ENCODE results near the gene PAM. TPM values are rescaled to one million over a fixed set of nuclear protein-coding genes. Genes with fewer than 3 reads are reported as not detected.

Gene PAM
- total and polyA plus RNA-seq, 2 of the 8 experiments (the other 6 are each of a cell fraction or from before 2014, with no cell fraction given): 30.4 to 67.8 TPM

DNA sequence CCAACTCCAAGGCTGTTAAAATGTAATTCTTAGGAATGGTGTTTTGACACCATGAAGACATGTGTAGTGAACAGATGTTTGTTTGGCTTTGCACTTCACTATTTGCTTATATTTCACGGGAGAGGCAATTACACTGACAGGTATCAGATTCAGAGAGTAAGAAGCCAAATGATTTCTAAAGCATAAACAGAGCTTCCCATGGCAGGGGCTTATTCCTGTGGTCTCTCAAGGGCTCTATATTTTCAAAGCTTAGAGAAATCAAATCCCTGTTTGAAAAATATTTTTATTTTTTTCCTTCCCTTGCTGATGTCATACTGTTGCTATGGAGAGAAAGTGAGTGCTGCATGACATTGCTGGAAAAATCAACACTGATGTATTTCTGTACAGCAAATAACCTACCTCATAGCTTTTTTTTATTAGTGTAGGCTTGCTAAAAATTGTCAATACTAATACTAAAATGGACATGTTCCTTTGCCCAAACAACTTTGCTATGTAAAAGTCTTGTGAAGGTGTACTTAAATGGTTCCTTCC, 203.4 kb downstream of the PAM start (continued):
- TF ChIP-seq SIN3A (conservative IDR thresholded peaks at IDR 0.05 in 1 of 2, IDR thresholded peaks at IDR 0.05 in 1 of 2; ENCODE audit: low read depth in 1 of 2, low read length in 2 of 2) (no peak), SRF (IDR thresholded peaks at IDR 0.05; ENCODE audit: low read depth, low read length) (no peak), KDM1A (IDR thresholded peaks at IDR 0.05; ENCODE audit: borderline replicate concordance, low read length) (no peak), RNF2 (IDR thresholded peaks at IDR 0.05; ENCODE audit: borderline replicate concordance, low read depth, low read length, missing control alignments, poor library complexity, severe bottlenecking) (no peak), SIRT6 (IDR thresholded peaks at IDR 0.05; ENCODE audit: low read length) (no peak), JUN (IDR thresholded peaks at IDR 0.05; ENCODE audit: low read depth, low read length) (no peak), ASH2L (IDR thresholded peaks at IDR 0.05; ENCODE audit: low read length) (no peak)

All from H1 (cell line).